T follicular helper cell (primary cell): ENCODE results near the gene CPT2.
A peak's percentile ranks its signal among the peaks of the same experiment; 100 is the strongest.

Experiments used
- DNase-seq: peaks from one replicate; pipeline ENCODE4 v3.0.0-alpha.2; 2020; ENCODE audit warnings: low read depth

Gene CPT2

DNA sequence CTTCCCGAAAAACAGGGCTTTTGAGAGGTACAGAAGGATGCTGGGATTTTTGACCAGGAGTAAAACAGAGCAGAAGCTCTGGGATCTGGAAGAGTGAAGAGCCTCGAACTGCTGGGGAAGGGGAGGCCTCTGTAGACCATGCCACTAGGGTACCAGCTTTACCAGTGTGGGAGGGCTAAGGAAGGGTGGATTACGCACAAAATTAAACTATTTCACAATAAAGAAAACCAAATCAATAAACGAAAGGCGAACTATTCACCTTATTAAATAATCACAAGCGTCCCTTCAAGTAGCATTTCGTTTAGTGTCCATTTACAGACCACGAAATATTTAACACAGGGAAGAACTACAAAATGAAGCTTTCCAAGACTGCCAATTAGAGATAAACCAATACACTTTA is 23.1 kb downstream of the CPT2 start:
- no peak for DNase-seq

DNA sequence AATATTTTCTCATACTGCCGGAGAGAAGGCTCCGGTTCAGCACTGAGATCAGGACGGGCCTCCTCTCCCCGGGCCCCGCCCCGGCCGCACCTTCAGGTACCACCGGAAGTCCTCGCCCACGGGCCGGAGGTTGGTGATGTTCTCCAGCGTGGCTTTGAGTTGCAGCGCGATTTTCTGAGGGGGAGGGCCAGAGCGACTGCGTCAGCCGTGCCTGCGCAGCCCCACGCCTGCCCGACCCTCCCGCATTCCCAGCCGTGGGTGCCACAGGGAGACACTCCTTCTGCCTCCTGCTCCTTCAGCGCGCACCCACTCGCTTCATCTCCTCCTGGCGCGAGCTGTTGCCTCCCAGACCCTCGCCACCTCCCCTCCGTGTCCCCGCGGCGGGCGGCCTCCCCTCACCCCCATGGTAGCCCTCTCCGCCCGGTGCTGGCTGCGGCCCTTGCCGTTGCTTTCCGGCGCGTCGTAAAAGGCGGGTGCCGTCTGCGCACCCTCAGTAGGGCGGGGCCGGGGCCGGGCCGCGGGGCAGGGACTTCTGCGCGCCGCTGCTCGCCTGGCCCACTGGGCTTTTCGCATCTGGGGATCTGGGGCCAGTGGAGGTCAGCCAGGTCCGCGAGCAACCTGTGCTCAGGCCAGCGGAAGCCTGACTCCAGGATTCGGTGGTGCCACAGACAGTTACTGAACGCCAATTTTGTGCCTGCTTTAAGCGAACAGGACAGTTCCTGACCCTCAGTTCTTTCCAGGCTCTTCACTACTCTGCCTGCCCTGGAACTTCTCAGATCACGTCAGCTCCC is 23.7 kb downstream of the CPT2 start, which contains the start of gene CZIB:
Gene CZIB (minus strand): TSS at position 464 of the 791 bp plus-strand sequence. CDS start 59 bp downstream, at position 405.
- peak; percentile 84 for DNase-seq

DNA sequence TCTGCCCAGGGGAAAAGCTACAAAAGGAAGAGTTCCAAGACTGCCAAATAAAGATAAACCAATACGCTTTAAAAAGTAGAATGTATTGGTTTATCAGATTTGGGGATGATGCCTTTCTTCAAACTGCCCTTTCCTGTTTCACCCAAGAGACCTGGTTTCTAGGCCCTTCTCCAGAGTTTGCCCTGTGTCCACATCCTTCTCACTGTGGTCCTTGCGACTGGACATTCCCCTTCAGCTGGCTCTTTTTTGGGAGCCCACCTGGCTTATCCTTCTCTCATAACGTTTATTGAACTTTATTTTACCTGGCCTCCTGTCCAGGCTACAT is 24.3 kb downstream of the CPT2 start:
- DNase-seq, result no peak

DNA sequence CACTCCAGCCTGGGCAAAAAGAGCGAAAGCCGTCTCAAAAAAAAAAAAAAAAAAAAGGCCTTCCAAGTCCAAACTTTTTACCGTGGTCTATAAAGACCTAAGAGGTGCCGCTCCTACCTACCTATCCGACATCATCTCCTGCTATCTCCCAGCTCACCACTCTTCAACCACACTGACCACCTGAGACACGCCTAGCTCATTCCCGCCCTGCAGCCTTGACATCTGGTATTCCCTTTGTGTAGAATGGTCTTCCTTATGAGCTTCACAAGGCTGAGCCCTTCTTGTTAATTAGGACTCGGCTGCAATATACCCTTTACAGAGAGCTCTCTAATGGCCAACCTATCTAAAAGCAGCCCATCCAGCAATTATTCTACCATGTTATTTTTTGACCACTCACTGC is 41.0 kb downstream of the CPT2 start:
- DNase-seq, result no peak

DNA sequence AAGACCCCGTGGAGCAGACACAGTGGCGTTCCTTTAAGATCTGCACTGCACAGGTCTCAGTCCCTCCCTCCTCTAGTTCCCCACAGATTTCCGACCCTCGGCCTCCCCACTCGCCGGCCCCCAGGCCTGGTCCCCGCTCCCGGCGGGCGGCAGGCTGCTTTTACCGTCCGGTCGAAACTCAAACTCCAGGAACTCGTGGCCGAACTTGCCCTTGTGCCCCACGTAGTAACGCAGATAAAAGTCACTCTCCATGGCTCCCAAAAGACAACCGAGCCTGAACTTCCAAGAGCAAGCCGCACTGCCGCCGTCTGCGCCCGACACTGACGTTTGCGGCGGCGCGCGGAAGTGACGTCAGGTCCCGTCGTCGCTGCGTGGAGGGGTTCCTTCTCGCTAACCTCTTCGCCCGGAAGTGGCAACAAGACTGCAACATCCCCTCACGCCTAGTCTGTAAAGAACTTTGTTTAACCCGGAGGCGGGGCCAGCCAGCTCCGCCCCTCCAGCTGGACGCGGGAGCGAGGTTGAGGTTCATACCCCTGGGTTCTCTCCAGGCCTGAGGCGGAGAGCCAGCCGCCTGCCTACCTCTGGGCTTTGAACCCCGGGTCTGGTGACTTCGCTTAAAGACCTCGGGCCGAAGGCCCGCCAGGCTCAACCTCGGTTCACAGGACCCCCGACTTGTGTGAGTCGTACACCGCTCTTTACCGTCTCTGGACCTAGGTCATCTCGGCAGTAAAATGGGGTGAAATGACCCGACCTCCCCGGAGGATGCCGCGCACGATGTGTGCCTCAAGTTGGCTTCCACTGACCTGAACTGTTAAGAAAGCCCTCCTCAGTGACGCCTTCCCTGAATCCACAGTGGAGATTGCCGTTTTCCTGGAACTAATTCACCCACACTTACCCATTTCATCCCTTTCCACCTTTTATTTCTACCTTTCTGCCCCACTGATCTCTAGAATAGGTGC is 41.9 kb downstream of the CPT2 start, which contains the start of gene MAGOH:
Gene MAGOH (minus strand): TSS at position 322 of the 959 bp plus-strand sequence. CDS start 70 bp downstream, at position 252.
- peak; percentile 91 for DNase-seq

DNA sequence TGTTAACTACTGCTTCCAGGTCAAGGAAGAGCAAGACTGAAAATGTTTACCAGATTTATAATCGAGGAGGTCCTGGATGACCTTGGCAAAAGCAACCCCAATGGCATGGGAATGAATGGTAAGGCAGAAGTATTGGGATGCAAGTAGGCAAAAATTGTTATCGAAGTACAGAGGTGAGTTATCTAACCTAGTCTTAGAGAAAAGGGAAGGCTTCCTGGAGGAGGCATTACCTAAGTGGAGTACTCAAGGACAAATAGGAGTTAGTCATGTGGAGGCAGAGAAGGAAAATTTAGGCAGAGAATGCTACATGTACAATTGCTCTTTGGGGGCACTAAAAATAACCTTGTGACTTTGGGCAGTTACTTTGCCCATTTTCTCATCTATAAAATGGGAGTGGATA is 45.2 kb downstream of the CPT2 start:
- DNase-seq, result no peak

DNA sequence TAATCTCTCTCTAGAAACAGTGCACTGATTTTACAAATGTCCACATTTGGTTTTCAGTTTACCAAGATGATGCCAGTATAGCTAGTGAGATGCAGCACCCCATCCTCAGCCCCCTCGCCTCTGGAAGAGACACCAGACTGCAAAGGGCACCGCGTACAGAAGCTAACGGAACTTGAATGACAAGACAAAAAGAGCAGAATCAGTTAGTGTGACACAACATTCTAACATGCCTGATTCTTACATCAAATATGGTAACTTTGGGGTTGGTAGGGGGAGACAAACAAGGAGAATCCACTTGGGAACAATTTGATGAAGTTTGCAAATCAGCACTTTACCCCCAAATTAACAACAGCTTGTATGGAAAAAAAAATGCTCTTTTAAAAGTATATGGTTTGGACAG is 45.8 kb downstream of the CPT2 start:
- DNase-seq, result no peak

DNA sequence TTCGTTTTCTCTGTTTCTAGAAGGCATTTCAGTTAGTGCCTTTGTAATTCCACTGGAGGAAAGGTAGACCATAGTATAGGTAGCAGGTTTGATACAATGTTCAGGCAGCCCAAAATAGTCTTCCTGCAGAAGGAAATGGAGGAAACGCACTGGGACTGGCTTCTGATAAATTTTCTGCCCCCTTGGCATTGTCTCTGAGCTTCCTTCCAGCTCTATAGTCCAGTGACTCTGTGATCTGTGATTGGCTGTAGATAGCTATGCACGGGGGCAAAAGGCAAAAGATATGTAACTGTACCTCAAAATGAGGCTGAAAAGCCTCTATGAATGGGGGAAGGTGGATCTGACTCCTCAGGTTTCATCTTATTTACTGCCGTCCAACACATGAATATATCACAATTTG is 47.5 kb downstream of the CPT2 start:
- DNase-seq, result no peak

DNA sequence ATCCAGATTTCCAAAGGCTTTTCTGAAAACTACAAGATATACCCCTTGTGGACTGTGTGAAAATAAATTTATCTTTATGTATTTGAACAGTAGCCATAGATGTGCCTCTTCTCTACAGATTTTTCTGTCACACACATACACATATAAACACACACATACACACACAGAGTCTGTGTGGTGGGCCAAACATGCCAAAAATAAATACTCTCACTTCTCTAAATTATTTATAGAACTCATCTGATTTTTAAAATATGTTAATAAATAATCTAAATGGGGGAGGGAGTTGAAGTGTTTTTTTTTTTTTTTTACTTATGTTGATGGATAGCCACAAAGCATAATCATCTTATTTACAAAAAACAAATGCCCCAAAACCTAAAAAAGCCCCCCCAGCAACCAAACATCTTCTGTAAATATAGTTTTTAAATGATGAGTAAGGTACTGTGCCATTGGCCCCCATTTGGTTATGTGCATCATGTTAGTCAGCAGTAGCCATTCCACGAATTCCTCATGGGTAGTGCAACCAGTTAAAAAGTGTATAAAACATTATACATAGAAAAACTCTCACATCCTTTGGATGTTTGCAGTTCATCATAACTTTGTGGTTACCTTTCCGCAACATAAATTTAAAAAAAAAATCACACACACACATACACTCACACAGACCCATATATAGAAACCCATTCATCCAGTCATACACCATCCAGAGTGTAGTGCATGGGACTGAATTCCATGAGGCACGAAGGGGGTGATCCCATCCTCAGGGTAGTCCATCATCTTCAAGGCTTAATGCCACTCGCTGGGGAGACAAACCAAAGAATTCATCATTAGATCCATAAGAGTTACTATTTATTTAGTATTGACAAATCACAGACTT is 49.9 kb downstream of the CPT2 start:
- no peak for DNase-seq

DNA sequence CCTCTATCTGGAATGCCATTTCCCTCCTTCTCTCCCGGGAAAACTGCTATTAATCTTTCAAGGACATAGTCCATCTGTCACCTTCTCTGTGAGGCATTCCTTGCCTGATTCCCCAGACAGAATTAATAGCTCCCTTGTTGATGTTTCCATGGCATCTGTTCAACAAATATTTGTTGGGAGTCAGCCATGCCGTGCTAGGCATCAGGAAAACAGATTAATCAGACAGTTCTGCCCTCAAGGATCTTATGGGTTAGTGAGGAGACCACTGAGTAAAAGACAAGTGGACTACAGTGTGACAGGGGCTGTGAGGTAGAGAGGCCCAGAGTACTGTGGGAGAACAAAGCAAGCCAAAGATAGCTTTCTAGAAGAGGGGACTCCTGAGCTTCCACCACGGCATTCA is 53.1 kb downstream of the CPT2 start:
- no peak for DNase-seq

DNA sequence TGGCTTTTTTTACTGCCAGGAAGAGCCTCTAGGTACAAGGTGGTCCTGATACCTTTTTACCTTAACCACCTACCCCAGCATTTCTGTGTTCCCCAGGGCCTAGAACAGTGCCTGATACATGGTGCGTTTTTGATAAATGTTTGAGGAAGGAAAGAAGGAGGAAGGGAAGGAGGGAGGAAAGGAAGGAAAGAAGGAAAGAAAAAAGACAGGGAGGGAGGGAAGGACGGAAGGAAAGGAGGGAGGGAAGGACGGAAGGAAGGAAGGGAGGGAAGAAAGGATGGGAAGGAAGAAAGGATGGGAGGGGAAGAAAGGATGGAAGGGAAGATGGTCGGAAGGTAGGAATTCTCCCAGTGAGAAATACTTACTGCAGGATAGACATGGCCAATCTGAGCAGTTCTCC is 53.7 kb downstream of the CPT2 start:
- no peak for DNase-seq

DNA sequence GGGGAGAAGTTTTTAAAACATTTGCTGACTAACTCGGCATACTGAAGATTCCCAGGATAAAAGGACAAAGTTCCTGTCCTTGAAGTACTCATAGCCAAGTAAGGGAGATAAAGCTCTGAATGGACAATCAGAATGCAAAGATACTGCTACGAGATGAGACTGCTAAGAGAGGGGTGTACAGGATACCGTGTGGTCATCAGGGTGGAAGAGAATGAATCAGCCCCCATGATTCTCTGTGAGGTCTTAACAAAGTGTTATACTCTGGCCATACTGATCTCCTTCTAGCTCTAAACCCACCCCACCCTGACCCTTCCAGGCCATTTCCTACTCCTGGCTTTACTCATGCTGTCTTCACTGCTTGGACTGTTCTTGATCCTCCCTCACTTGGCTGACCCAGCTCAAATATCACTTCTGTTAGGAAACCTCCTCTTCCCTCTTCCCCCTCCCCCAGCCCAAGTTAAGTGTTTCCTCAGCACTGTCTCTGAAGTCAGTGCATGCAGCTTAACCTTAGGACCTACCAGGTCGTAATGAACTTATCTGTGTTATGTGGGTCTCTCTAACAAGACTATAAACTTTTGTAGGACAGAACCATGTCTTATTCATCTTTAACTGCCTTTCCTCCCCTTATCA is 57.5 kb downstream of the CPT2 start:
- no peak for DNase-seq

DNA sequence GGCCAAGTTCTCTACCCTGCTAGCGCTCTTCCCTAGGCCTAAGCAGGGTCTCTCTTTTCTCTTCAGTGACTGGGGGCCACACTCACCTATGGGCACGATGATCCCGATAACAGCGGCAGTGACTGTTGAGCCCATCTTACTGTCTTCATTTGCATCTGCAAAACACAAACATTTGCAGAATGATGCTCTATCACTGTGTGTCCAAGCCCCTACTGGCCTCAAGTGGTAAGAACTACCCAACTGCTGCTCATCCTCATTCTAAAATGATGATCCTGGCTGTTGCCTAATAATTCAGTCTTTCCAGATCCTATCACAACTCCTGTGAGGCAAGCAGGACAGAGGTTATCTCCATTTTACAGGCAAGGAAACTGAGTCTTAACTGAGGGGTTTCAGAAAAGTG is 58.4 kb downstream of the CPT2 start:
- DNase-seq, result no peak

DNA sequence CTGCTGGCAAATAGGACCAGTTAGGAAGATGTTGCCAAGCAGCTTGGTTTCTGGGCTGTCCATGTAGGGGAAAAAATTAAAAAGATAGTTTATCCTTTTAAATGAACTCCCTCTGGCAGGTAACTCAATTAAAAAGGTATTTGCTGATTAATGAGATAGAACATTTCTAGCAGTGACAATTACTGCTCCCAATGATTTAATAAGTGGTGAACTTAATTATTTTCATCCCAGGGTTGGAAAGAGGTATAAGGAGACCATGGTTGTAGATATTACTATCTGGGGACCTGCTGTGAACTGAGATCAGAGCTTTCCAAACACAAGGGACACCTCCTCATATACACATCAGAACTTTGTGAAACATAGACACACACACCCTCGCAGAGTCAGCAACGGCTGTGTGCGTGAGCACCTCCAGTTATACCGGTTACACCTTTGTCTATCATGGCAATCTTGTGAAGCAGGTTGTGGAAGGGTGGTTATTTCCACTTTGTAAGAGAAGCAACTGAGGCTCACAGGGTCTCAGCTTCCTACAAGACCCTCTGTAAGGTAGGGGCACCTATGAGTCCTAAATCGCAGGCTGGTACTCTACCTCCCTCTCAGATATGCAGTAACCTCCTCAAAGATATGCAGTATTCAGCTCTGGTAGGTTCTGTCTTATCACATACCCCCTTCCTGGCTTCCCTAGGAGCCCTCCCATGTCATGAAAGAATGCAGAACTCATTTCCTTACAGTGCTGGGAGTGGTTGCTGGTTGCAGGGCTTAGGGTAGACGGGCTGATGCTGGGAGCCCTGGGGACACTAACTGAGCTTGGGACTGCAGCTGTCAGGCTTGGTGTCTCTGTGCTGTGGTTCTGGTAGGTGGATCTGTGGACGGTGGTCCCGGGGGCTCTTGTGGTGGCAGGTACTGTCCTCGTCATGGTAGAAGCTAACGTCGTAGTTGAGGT is 60.2 kb downstream of the CPT2 start:
- DNase-seq, result no peak

DNA sequence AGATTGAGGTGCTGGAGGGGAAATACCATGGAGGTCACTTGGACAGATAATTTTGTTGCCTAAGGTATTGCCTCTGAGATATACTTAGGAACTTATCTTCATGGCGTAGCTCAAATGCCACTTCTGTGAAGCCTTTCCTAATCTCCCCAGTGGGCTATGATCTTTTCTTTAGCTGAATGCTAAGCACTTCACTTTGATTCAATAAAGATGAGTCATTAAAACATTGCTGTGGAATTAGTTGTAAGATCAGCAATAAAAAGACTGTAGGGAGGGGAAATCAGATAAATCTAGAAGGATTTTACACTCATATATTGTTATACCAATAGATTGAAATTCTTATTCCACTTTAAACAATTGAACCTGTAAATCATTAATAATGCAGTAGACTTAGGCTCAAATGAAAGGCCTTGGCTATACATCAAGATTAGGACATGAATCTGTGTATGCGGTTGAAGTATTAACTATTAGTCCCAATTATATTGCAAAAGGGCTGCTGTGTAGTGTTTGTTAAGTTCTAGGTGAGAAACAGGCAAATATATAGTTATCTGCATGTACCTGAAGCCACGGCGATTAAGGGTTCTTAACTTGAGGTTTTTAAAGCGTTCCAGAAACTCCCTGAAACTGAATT is 60.9 kb downstream of the CPT2 start:
- DNase-seq, result no peak

DNA sequence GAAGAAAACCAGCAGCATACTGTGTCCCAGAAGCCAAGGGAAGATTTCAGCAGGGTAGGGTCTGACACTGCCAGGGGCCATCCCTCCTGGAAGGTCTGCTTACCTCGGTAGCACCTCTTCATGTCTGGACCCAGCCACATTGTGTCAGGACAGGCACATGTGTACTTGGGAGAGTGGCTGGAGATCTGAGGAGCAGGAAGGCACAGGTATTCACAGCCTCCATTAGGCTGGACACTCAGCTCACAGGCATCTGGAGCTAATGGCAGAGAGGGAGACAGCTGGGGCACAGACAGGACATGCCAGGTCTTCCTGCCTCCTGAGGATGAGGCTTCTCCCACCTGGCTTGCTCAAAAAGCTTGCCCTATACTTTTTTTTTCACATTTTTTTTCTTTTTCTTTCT is 61.6 kb downstream of the CPT2 start:
- no peak for DNase-seq

DNA sequence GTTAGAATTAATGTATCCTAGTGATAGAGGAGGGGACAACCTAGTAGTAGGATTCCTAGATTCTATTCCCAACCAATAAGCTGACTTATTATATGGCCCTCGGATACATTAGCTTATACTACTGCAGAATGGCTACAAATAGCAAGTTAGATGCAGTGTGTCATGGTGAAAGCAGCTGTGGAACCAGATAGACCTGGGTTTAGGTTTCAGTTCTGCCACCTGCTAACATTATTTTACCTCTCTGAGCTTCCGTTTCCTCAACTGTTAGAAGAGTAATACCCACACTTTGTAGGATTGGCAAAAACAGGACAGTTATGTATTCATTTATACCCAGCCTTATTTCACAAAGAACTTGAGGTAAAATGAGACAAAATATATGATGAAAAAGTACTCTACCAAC is 63.3 kb downstream of the CPT2 start:
- no peak for DNase-seq

DNA sequence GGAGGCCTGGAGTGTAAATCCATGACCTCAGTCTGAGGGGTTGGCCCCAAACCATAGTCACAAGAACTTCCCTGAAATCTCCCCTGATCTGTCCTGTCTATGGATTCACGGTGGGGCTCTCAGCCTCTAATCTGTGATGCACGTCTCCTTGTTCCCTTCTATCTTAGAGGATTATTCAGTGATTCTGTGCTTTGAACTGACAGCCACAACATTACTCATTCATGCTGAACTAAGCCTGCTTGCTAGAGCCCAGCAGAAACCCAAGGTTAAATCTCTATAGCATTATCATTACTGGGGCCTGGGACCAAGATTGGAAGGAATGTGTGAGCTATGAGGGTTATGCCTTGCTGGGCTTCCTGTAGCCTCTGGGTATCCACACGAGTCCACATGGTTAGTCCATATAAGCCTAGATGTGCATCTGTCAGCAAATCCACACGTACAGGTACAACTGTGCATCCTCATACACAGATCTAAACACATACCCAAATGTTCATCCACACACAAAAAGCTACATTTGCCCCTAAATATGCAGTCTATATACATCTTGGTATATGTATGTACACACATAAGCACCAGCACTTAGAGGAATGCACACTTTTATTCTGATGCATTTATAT is 64.1 kb downstream of the CPT2 start:
- no peak for DNase-seq

DNA sequence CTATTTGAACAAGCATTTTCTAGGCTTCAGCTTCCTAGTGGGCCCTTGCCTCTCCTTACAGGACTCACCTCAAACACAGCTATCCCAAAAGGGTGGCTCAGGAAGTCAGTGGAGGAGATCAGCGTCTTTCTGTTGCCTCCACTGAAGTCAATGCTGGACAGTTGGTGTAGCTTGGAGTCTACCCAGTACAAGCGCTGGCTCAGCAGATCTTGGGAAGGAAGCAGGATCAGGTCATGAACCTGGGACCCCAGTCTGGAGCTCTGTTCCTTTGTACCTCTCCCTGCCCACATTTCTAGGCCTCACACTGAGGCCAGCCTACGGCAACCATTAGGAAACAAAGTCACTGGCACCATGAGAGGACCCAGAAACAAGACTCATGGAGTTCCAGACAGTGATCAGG is 65.4 kb downstream of the CPT2 start:
- no peak for DNase-seq
